ENCODE data around the gene FAN1. TPM values are rescaled to one million over a fixed set of nuclear protein-coding genes. Genes with fewer than 3 reads are reported as not detected.
A peak's percentile ranks its signal among the peaks of the same experiment; 100 is the strongest.

FAN1 gene
- total and polyA plus RNA-seq, 9 of the 15 experiments (the other 6 are each of a cell fraction or from before 2014, with no cell fraction given): 1.5 to 16.8 (median 12.0) TPM

- TF ChIP-seq ZBTB40 (IDR thresholded peaks at IDR 0.05) (0 out of 2 replicates have a peak, but pooled peaks have one; percentile 31), ZBTB40 (CRISPR knock-in tag; IDR thresholded peaks at IDR 0.05) (no peak), ZNF41 (CRISPR knock-in tag; conservative IDR thresholded peaks at IDR 0.05) (no peak), HDAC6 (IDR thresholded peaks at IDR 0.05; ENCODE audit: low read depth, low read length) (no peak), TBL1XR1 (IDR thresholded peaks at IDR 0.05; ENCODE audit: low read length in 2 of 2) (no peak), E2F1 (CRISPR knock-in tag; IDR thresholded peaks at IDR 0.05) (no peak), ZKSCAN8 (CRISPR knock-in tag; IDR thresholded peaks at IDR 0.05) (no peak)
These were observed 88.6 kb downstream of the FAN1 start (continued) for GRCh38 chr15:30992249-30992864.

Small RNAs within 50 kb of the gene (small RNA-seq; reads per million reads assigned to genes)
- gene RNU6-466P: not detected

Other genes with a start within 250 kb of the FAN1 start
- 3.4 and 3.9 TPM in 2 replicates for gene MTMR10, start 87.7 kb downstream of the FAN1 start, total RNA-seq (2014; rRNA removed)
- 4.8 and 6.1 TPM in 2 replicates for gene MTMR10, start 87.7 kb downstream of the FAN1 start, total RNA-seq (2014; rRNA removed; fragmentation: Illumina TruSeq; extraction: Trizol)
- 6.3 and 6.8 TPM in 2 replicates for gene MTMR10, start 87.7 kb downstream of the FAN1 start, total RNA-seq (2015; rRNA removed; fragmentation: Illumina TruSeq; extraction: Trizol)
- gene MTMR10, start 87.7 kb downstream of the FAN1 start, total RNA-seq (2021): 6.4 and 6.6 TPM in 2 replicates
- 4.8 and 5.7 TPM in 2 replicates for gene MTMR10, start 87.7 kb downstream of the FAN1 start, polyA plus RNA-seq (2011; rRNA removed)
- 5.4 and 5.7 TPM in 2 replicates for gene MTMR10, start 87.7 kb downstream of the FAN1 start, polyA plus RNA-seq (2014; fragmentation: Illumina TruSeq; extraction: Trizol)
- 1 to 10 TPM; 1.6 to 1.8 TPM for gene MTMR10, start 87.7 kb downstream of the FAN1 start, polyA plus RNA-seq (2014; fragmentation: Nextera tagmentation; extraction: Ambion mirVana)
- 3.5 and 4.0 TPM in 2 replicates for gene MTMR10, start 87.7 kb downstream of the FAN1 start, polyA plus RNA-seq (2014; rRNA removed)
- gene TRPM1, start 197.8 kb downstream of the FAN1 start, total RNA-seq (2014; rRNA removed): not detected in 2 replicates
- 0.03 TPM in 1 of 2 replicates, not detected in the other for gene TRPM1, start 197.8 kb downstream of the FAN1 start, total RNA-seq (2014; rRNA removed; fragmentation: Illumina TruSeq; extraction: Trizol)
- 0.04 TPM in 1 of 2 replicates, not detected in the other for gene TRPM1, start 197.8 kb downstream of the FAN1 start, total RNA-seq (2015; rRNA removed; fragmentation: Illumina TruSeq; extraction: Trizol)
- gene TRPM1, start 197.8 kb downstream of the FAN1 start, total RNA-seq (2021): not detected in 2 replicates
- 0.01 TPM in 1 of 2 replicates, not detected in the other for gene TRPM1, start 197.8 kb downstream of the FAN1 start, polyA plus RNA-seq (2011; rRNA removed)
- gene TRPM1, start 197.8 kb downstream of the FAN1 start, polyA plus RNA-seq (2014; fragmentation: Illumina TruSeq; extraction: Trizol): 0.03 TPM in 1 of 2 replicates, not detected in the other
- gene TRPM1, start 197.8 kb downstream of the FAN1 start, polyA plus RNA-seq (2014; fragmentation: Nextera tagmentation; extraction: Ambion mirVana): under 1 TPM; 0.03 to 0.06 TPM
- gene TRPM1, start 197.8 kb downstream of the FAN1 start, polyA plus RNA-seq (2014; rRNA removed): 0.01 TPM in 1 of 2 replicates, not detected in the other